ENCODE data around the gene MAPRE3. TPM values are rescaled to one million over a fixed set of nuclear protein-coding genes. Genes with fewer than 3 reads are reported as not detected.

The MAPRE3 gene
- total RNA-seq, 1 donor from 2014 or later, result 27.0 TPM

DNA sequence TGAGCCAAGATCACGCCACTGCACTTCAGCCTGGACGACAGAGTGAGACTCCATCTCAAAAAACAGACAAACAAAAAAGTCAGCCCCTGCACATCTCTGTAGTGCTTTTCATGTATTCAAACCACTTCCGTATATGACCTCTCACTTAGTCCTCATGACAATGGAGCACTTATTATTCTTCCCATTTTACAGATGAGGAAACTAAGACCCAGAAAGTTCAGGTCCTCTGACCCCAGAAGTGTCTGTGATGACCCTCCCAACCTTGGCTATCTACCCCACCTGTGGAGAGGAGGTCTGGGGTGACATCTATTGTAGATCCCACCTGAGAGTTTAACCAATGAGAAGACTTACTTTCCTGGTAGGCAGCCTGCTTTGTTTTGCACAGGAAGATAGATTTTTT, 21.6 kb upstream of the MAPRE3 start:
- H3K4me3 Mint-ChIP-seq (ENCODE audit: unreplicated experiment), result no peak overlapping the region
- H3K79me2 ChIP-seq (ENCODE audit: insufficient read depth, low read length), result no peaks in the 10 kb centered on the region
- H3K4me2 ChIP-seq (ENCODE audit: low read length), result no peak overlapping the region
- peaks cover 10% of the 10 kb centered on the region for H3K4me1 Mint-ChIP-seq (ENCODE audit: low read depth, unreplicated experiment)
- H3K9me3 Mint-ChIP-seq (ENCODE audit: unreplicated experiment), result no peaks in the 10 kb centered on the region
- H3K27ac ChIP-seq (ENCODE audit: low read depth, low read length), result no peak overlapping the region
- no peaks in the 10 kb centered on the region for H3K9me3 ChIP-seq (ENCODE audit: insufficient read depth, low read depth, low read length)
- no peaks in the 10 kb centered on the region for H3K36me3 ChIP-seq (ENCODE audit: insufficient read depth, low read length)
- peaks cover 22% of the 10 kb centered on the region for H3K27me3 ChIP-seq (ENCODE audit: insufficient read depth, low read length)
- peaks cover 39% of the 10 kb centered on the region for H3K27me3 Mint-ChIP-seq (ENCODE audit: low read depth, unreplicated experiment)
- H3K27ac Mint-ChIP-seq (ENCODE audit: unreplicated experiment), result no peak overlapping the region
- H3K4me1 ChIP-seq (ENCODE audit: insufficient read depth, low read length), result peaks cover 4% of the 10 kb centered on the region
- H3K36me3 Mint-ChIP-seq (ENCODE audit: low read depth, unreplicated experiment), result no peaks in the 10 kb centered on the region
- no peak overlapping the region for H3K9ac ChIP-seq (ENCODE audit: low read length)
- H2AFZ ChIP-seq (ENCODE audit: low read depth, low read length), result no peak overlapping the region
- TF ChIP-seq, protein P1, sequence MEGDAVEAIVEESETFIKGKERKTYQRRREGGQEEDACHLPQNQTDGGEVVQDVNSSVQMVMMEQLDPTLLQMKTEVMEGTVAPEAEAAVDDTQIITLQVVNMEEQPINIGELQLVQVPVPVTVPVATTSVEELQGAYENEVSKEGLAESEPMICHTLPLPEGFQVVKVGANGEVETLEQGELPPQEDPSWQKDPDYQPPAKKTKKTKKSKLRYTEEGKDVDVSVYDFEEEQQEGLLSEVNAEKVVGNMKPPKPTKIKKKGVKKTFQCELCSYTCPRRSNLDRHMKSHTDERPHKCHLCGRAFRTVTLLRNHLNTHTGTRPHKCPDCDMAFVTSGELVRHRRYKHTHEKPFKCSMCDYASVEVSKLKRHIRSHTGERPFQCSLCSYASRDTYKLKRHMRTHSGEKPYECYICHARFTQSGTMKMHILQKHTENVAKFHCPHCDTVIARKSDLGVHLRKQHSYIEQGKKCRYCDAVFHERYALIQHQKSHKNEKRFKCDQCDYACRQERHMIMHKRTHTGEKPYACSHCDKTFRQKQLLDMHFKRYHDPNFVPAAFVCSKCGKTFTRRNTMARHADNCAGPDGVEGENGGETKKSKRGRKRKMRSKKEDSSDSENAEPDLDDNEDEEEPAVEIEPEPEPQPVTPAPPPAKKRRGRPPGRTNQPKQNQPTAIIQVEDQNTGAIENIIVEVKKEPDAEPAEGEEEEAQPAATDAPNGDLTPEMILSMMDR (IDR thresholded peaks at IDR 0.05; ENCODE audit: insufficient read depth, low read depth, low read length), result no peak
- no peak for TF ChIP-seq EZH2 (IDR thresholded peaks at IDR 0.05; ENCODE audit: insufficient read depth, low read length)
- H3K4me3 ChIP-seq (ENCODE audit: insufficient read depth, low read depth, low read length), result no peak overlapping the region
- DNase-seq (ENCODE audit: low read depth) (no peak), FAIRE-seq (no peak)
- H4K20me1 ChIP-seq (ENCODE audit: insufficient read depth, low read length), result no peaks in the 10 kb centered on the region

DNA sequence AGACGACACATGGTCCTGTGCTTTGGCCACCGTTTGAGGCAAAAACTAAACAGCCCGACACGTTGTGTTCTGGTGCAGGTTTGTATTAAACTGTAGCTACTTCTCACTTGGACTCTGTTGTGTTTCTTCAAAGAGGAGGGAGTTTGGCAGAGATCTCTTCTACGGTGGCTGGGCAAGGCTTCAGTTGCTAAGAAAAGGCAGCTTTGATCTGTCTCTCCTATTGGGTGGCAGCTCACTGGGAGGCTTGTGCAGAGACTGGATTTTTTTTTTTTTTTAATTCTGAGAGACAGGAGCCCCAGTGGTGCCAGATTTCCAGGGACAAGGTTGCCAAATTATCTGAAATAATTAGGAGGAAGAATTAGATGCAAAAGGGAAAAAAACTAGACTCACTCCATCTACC, 20.2 kb upstream of the MAPRE3 start:
- Mint-ChIP-seq H3K27me3 (ENCODE audit: low read depth, unreplicated experiment) (peaks cover 41% of the 10 kb centered on the region), H3K4me1 (ENCODE audit: low read depth, unreplicated experiment) (peaks cover 10% of the 10 kb centered on the region), H3K9me3 (ENCODE audit: unreplicated experiment) (no peaks in the 10 kb centered on the region), H3K4me3 (ENCODE audit: unreplicated experiment) (no peak overlapping the region), H3K27ac (ENCODE audit: unreplicated experiment) (no peak overlapping the region), H3K36me3 (ENCODE audit: low read depth, unreplicated experiment) (no peaks in the 10 kb centered on the region)
- no peaks in the 10 kb centered on the region for H3K36me3 ChIP-seq (ENCODE audit: insufficient read depth, low read length)
- H3K9ac ChIP-seq (ENCODE audit: low read length), result no peak overlapping the region
- DNase-seq (ENCODE audit: low read depth), result no peak
- no peak overlapping the region for H3K4me2 ChIP-seq (ENCODE audit: low read length)
- peaks cover 4% of the 10 kb centered on the region for H3K4me1 ChIP-seq (ENCODE audit: insufficient read depth, low read length)
- TF ChIP-seq, protein P1 (IDR thresholded peaks at IDR 0.05; ENCODE audit: insufficient read depth, low read depth, low read length), result no peak
- no peak for TF ChIP-seq EZH2 (IDR thresholded peaks at IDR 0.05; ENCODE audit: insufficient read depth, low read length)
- H3K79me2 ChIP-seq (ENCODE audit: insufficient read depth, low read length), result no peaks in the 10 kb centered on the region
- H4K20me1 ChIP-seq (ENCODE audit: insufficient read depth, low read length), result no peaks in the 10 kb centered on the region
- H3K9me3 ChIP-seq (ENCODE audit: insufficient read depth, low read depth, low read length), result no peaks in the 10 kb centered on the region
- FAIRE-seq, result no peak
- H3K4me3 ChIP-seq (ENCODE audit: insufficient read depth, low read depth, low read length), result no peak overlapping the region
- H3K27ac ChIP-seq (ENCODE audit: low read depth, low read length), result no peak overlapping the region
- H2AFZ ChIP-seq (ENCODE audit: low read depth, low read length), result no peak overlapping the region
- H3K27me3 ChIP-seq (ENCODE audit: insufficient read depth, low read length), result peaks cover 35% of the 10 kb centered on the region

DNA sequence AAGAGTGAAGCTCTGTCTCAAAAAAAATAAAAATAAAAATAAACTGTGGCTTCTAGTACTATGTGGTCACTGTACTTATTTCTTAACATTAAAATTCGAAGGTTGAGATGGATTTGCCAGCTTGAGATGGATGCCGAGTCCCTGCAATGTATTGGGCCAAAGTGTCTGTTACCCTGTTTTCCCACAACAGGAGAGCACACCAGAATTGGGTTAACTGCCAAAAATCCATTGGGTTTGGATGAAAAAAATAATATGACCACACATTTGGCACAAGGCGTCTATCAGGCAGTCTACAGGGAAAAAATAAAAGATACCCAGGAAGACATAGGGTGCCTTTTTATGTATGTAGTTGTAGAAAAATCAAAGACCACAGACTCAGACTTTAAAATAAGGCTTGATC, 19.2 kb upstream of the MAPRE3 start:
- no peaks in the 10 kb centered on the region for H3K9me3 ChIP-seq (ENCODE audit: insufficient read depth, low read depth, low read length)
- no peaks in the 10 kb centered on the region for H3K79me2 ChIP-seq (ENCODE audit: insufficient read depth, low read length)
- H3K4me3 Mint-ChIP-seq (ENCODE audit: unreplicated experiment), result no peak overlapping the region
- no peak overlapping the region for H3K27ac ChIP-seq (ENCODE audit: low read depth, low read length)
- H2AFZ ChIP-seq (ENCODE audit: low read depth, low read length), result no peak overlapping the region
- no peak overlapping the region for H3K9ac ChIP-seq (ENCODE audit: low read length)
- H3K27me3 ChIP-seq (ENCODE audit: insufficient read depth, low read length), result peaks cover 41% of the 10 kb centered on the region
- H4K20me1 ChIP-seq (ENCODE audit: insufficient read depth, low read length), result no peaks in the 10 kb centered on the region
- no peak overlapping the region for H3K4me2 ChIP-seq (ENCODE audit: low read length)
- peaks cover 43% of the 10 kb centered on the region for H3K27me3 Mint-ChIP-seq (ENCODE audit: low read depth, unreplicated experiment)
- H3K4me1 Mint-ChIP-seq (ENCODE audit: low read depth, unreplicated experiment), result peaks cover 10% of the 10 kb centered on the region
- no peak overlapping the region for H3K4me3 ChIP-seq (ENCODE audit: insufficient read depth, low read depth, low read length)
- H3K4me1 ChIP-seq (ENCODE audit: insufficient read depth, low read length), result peaks cover 4% of the 10 kb centered on the region
- no peaks in the 10 kb centered on the region for H3K9me3 Mint-ChIP-seq (ENCODE audit: unreplicated experiment)
- TF ChIP-seq EZH2 (IDR thresholded peaks at IDR 0.05; ENCODE audit: insufficient read depth, low read length), result no peak
- TF ChIP-seq, protein P1 (IDR thresholded peaks at IDR 0.05; ENCODE audit: insufficient read depth, low read depth, low read length), result no peak
- H3K36me3 ChIP-seq (ENCODE audit: insufficient read depth, low read length), result no peaks in the 10 kb centered on the region
- H3K27ac Mint-ChIP-seq (ENCODE audit: unreplicated experiment), result no peak overlapping the region
- no peak for FAIRE-seq
- DNase-seq (ENCODE audit: low read depth), result no peak
- no peaks in the 10 kb centered on the region for H3K36me3 Mint-ChIP-seq (ENCODE audit: low read depth, unreplicated experiment)
